ENCODE data around the gene UBE2L5. TPM values are rescaled to one million over a fixed set of nuclear protein-coding genes. Genes with fewer than 3 reads are reported as not detected.

Gene UBE2L5
- total RNA-seq, 2 experiments from 2014 or later = 0.22 to 1.8 TPM

DNA sequence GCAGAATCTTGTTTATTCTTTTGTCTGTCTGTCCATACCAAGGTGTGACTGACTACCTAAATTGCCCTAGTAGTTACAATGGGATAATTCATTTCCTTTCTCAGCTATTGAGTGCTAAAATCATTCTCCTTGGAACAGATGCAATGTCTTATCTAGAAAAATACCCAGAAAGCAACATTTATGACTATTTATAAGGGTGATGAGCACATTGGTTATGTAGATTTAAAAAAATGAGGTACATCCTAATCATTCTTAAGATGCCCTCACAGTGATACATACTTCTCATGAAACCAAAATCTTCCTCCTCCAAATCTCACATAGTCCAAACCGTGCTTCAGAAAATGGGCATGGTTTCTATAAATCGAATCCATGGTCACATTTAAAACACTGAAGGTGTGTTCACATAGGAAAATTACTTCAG lies 11.6 kb upstream of the UBE2L5 start:
- POLR2A ChIA-PET = interaction anchor here (0.7 kb wide), 1 partner anchor 19 kb away, joined by 3 read pairs; no protein-coding TSS in a partner anchor
- Histone ChIP-seq H3K4me1 (ENCODE audit: insufficient read depth, low read length, poor library complexity, severe bottlenecking) (peaks cover 73% of the 10 kb centered on the region), H3K27ac (ENCODE audit: low read depth, low read length, poor library complexity, severe bottlenecking) (no peak overlapping the region), H3K4me2 (ENCODE audit: low read length) (no peak overlapping the region), H3K9me2 (ENCODE audit: insufficient read depth, low read length) (no peaks in the 10 kb centered on the region), H3K9me3 (ENCODE audit: low read length) (no peaks in the 10 kb centered on the region), H3K4me3 (ENCODE audit: low read depth, low read length, poor library complexity, severe bottlenecking) (no peak overlapping the region), H3K79me2 (ENCODE audit: insufficient read depth, low read depth, low read length) (no peaks in the 10 kb centered on the region), H3K36me3 (ENCODE audit: insufficient read depth, low read length) (no peaks in the 10 kb centered on the region), H2AFZ (ENCODE audit: low read length) (no peak overlapping the region; the same call in 1 of the 2 replicates), H4K20me1 (ENCODE audit: insufficient read depth, low read length) (no peaks in the 10 kb centered on the region)
- CTCF ChIA-PET (ENCODE audit: unreplicated experiment) = no interaction called here
- DNase-seq (ENCODE audit: low spot score) = no peak
- no peak for TF ChIP-seq CTCF (conservative IDR thresholded peaks at IDR 0.05; ENCODE audit: low read length)
- no peak for TF ChIP-seq EZH2phosphoT487 (IDR thresholded peaks at IDR 0.05; ENCODE audit: borderline replicate concordance, low read depth, low read length)
- intact Hi-C loops (cut with micrococcal nuclease; ENCODE audit: unreplicated experiment) = no loop called here
- no TSS peak for BruUV-seq (replicated peaks)

DNA sequence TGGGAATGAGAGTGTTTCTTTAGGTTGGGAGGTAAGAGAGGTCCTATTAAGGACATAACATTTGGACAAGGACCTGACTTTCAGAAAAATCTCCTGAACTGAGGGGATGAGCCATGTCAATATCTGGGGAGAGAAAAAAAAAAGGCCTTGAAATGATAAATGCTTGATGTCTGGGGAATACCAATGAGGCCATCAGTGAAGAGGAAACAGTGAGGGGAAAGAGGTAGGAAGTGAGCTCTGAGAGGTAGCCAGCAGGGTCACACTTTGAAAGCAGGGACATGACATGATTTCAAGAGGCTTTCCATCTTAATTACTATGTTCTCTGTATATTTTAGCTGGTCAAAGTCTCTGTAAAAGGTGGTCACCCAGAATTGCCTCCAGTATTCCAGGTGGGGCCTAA lies 9.9 kb upstream of the UBE2L5 start:
- Histone ChIP-seq H2AFZ (ENCODE audit: low read length) (peak overlapping the region; percentile 56; the same call in 1 of the 2 replicates), H3K79me2 (ENCODE audit: insufficient read depth, low read depth, low read length) (peaks cover 5% of the 10 kb centered on the region; the same call in 1 of the 2 replicates), H3K27ac (ENCODE audit: low read depth, low read length, poor library complexity, severe bottlenecking) (no peak overlapping the region), H3K36me3 (ENCODE audit: insufficient read depth, low read length) (no peaks in the 10 kb centered on the region), H3K4me2 (ENCODE audit: low read length) (peak overlapping the region; percentile 10), H3K9me2 (ENCODE audit: insufficient read depth, low read length) (no peaks in the 10 kb centered on the region), H4K20me1 (ENCODE audit: insufficient read depth, low read length) (no peaks in the 10 kb centered on the region), H3K4me1 (ENCODE audit: insufficient read depth, low read length, poor library complexity, severe bottlenecking) (peaks cover 73% of the 10 kb centered on the region), H3K9me3 (ENCODE audit: low read length) (no peaks in the 10 kb centered on the region), H3K4me3 (ENCODE audit: low read depth, low read length, poor library complexity, severe bottlenecking) (no peak overlapping the region)
- no TSS peak for BruUV-seq (replicated peaks)
- CTCF ChIA-PET (ENCODE audit: unreplicated experiment) = no interaction called here
- no peak for DNase-seq (ENCODE audit: low spot score)
- intact Hi-C loops (cut with micrococcal nuclease; ENCODE audit: unreplicated experiment) = no loop called here
- TF ChIP-seq EZH2phosphoT487 (IDR thresholded peaks at IDR 0.05; ENCODE audit: borderline replicate concordance, low read depth, low read length) = no peak
- no peak for TF ChIP-seq CTCF (conservative IDR thresholded peaks at IDR 0.05; ENCODE audit: low read length)
- POLR2A ChIA-PET = interaction anchor here (0.7 to 9.0 kb wide), 10 partner anchors 17 to 968 kb away, joined by 3 to 99 read pairs (median 5); partner anchors contain the start of gene HMGB1

- no peak for DNase-seq (ENCODE audit: low spot score)
- H3K9me3 ChIP-seq (ENCODE audit: low read length) = no peaks in the 10 kb centered on the region
- ChIA-PET POLR2A (interaction anchor here (0.9 to 9.0 kb wide), 9 partner anchors 8 to 52 kb away, joined by 3 to 99 read pairs (median 8); partner anchors contain the start of genes HMGB1 and UBE2L5), CTCF (ENCODE audit: unreplicated experiment) (interaction anchor here (0.7 to 0.9 kb wide), 3 partner anchors 10 to 37 kb away, joined by 3 read pairs; no protein-coding TSS in a partner anchor)
- intact Hi-C loops (cut with micrococcal nuclease; ENCODE audit: unreplicated experiment) = loop anchor here (2.0 kb wide), 1 partner anchor 39 kb away; no protein-coding TSS in a partner anchor
- H3K4me2 ChIP-seq (ENCODE audit: low read length) = no peak overlapping the region
- TF ChIP-seq EZH2phosphoT487 (IDR thresholded peaks at IDR 0.05; ENCODE audit: borderline replicate concordance, low read depth, low read length) (no peak), CTCF (conservative IDR thresholded peaks at IDR 0.05; ENCODE audit: low read length) (no peak)
- H3K4me3 ChIP-seq (ENCODE audit: low read depth, low read length, poor library complexity, severe bottlenecking) = no peak overlapping the region
- peak overlapping the region; percentile 4; the same call in 1 of the 2 replicates for H2AFZ ChIP-seq (ENCODE audit: low read length)
- H4K20me1 ChIP-seq (ENCODE audit: insufficient read depth, low read length) = no peaks in the 10 kb centered on the region
- peaks cover 75% of the 10 kb centered on the region for H3K4me1 ChIP-seq (ENCODE audit: insufficient read depth, low read length, poor library complexity, severe bottlenecking)
- no TSS peak for BruUV-seq (replicated peaks)
- H3K27ac ChIP-seq (ENCODE audit: low read depth, low read length, poor library complexity, severe bottlenecking) = no peak overlapping the region
- peaks cover 5% of the 10 kb centered on the region; the same call in 1 of the 2 replicates for H3K79me2 ChIP-seq (ENCODE audit: insufficient read depth, low read depth, low read length)
- no peaks in the 10 kb centered on the region for H3K36me3 ChIP-seq (ENCODE audit: insufficient read depth, low read length)
- no peaks in the 10 kb centered on the region for H3K9me2 ChIP-seq (ENCODE audit: insufficient read depth, low read length)
Observed at GRCh38 chr13:30413842-30414241, 8.5 kb upstream of the UBE2L5 start.

Measured in OCI-LY7 (cell line).